K562 (cell line): ENCODE measurements around the gene ZNF165. TPM values are rescaled to one million over a fixed set of nuclear protein-coding genes. Genes with fewer than 3 reads are reported as not detected.
A peak's percentile ranks its signal among the peaks of the same experiment; 100 is the strongest.

Experiments used
- CHD2 ChIP-seq: IDR thresholded peaks from 2 replicates; pipeline ENCODE4 v1.6.1; 2011; ENCODE audit warnings: low read depth, low read length
- CXXC5 ChIP-seq: fragments of 250-450 bp; sonication (Bioruptor Pico); IDR thresholded peaks from 2 replicates; pipeline ENCODE4 v1.8.0; 2022; ENCODE audit warnings: inconsistent platforms, mild to moderate bottlenecking, moderate library complexity
- ETV1 ChIP-seq: fragments of 450-650 bp; conservative IDR thresholded peaks from 2 replicates; pipeline ENCODE4 v1.6.1; 2016; ENCODE audit warnings: missing genetic modification characterization, control low read depth, low read depth, missing compliant biosample characterization
- MECOM ChIP-seq: fragments of 250-450 bp; sonication (Bioruptor Pico); IDR thresholded peaks from 2 replicates; pipeline ENCODE4 v1.8.0; 2022; ENCODE audit warnings: inconsistent platforms
- MEIS2 ChIP-seq: fragments of 450-650 bp; IDR thresholded peaks from 2 replicates; pipeline ENCODE4 v1.6.1; 2014; ENCODE audit warnings: mild to moderate bottlenecking; ENCODE audit not compliant: partially characterized antibody
- MYBL2 ChIP-seq, 2 experiments: fragments of 450-650 bp in 1 of 2; sonication (generic) in 1 of 2; formaldehyde crosslinking in 1 of 2; IDR thresholded peaks; 2 replicates each; pipeline versions ENCODE4 v1.6.1 to v1.8.1; 2017 to 2022; ENCODE audit warnings: borderline replicate concordance in 1 of 2, inconsistent platforms in 1 of 2, low read depth in 1 of 2, mild to moderate bottlenecking in 1 of 2, missing genetic modification reagents in 1 of 2, moderate library complexity in 1 of 2
- MYNN ChIP-seq, 2 experiments: sonication (generic); formaldehyde crosslinking in 1 of 2; IDR thresholded peaks; 2 replicates each; pipeline versions ENCODE4 v1.5.0 to v1.6.1; 2016 to 2020; ENCODE audit warnings: antibody characterized with exemption in 1 of 2, missing genetic modification reagents in 1 of 2
- NFE2 ChIP-seq: IDR thresholded peaks from 2 replicates; pipeline ENCODE4 v1.6.1; 2014; ENCODE audit warnings: antibody characterized with exemption, low read depth
- POLR3A ChIP-seq: IDR thresholded peaks from 2 replicates; pipeline ENCODE4 v1.6.1; 2011; ENCODE audit warnings: borderline replicate concordance, mild to moderate bottlenecking, moderate library complexity; ENCODE audit not compliant: insufficient read length, insufficient read depth; ENCODE audit errors: extremely low read depth
- POU5F1 ChIP-seq: fragments of 150-350 bp; IDR thresholded peaks from 2 replicates; pipeline ENCODE4 v1.6.1; 2014; ENCODE audit warnings: borderline replicate concordance, low read length, low read depth, mild to moderate bottlenecking; ENCODE audit not compliant: partially characterized antibody
- PTTG1 ChIP-seq: fragments of 450-650 bp; IDR thresholded peaks from 2 replicates; pipeline ENCODE4 v1.6.1; 2016; ENCODE audit warnings: low read depth, mild to moderate bottlenecking, missing genetic modification characterization, missing compliant biosample characterization
- SAFB2 ChIP-seq: fragments of 200-400 bp; formaldehyde crosslinking; IDR thresholded peaks from 2 replicates; pipeline ENCODE4 v1.6.1; 2018; ENCODE audit warnings: borderline replicate concordance, low read length, low read depth, moderate library complexity; ENCODE audit not compliant: severe bottlenecking
- SIN3B ChIP-seq: fragments of 450-650 bp; IDR thresholded peaks from 2 replicates; pipeline ENCODE4 v1.6.1; 2017; ENCODE audit warnings: low read depth, mild to moderate bottlenecking, moderate library complexity
- STAG1 ChIP-seq: sonication (generic); formaldehyde crosslinking; IDR thresholded peaks from 2 replicates; pipeline ENCODE4 v1.5.0; 2020; ENCODE audit warnings: missing genetic modification reagents, borderline replicate concordance
- TGIF2 ChIP-seq: sonication (generic); formaldehyde crosslinking; IDR thresholded peaks from 2 replicates; pipeline ENCODE4 v1.8.1; 2022; ENCODE audit warnings: mild to moderate bottlenecking, missing genetic modification reagents, moderate library complexity
- XRCC3 ChIP-seq: fragments of 450-650 bp; IDR thresholded peaks from 2 replicates; pipeline ENCODE4 v1.6.1; 2017; ENCODE audit warnings: mild to moderate bottlenecking, moderate library complexity
- ZNF12 ChIP-seq: sonication (generic); formaldehyde crosslinking; IDR thresholded peaks from 2 replicates; pipeline ENCODE4 v1.4.0; 2020; ENCODE audit warnings: mild to moderate bottlenecking, missing genetic modification reagents
- ZNF263 ChIP-seq: sonication (generic); formaldehyde crosslinking; IDR thresholded peaks from 2 replicates; pipeline ENCODE4 v1.8.0; 2022; ENCODE audit warnings: mild to moderate bottlenecking, missing genetic modification reagents, borderline replicate concordance
- ZNF3 ChIP-seq: fragments of 250-450 bp; sonication (Bioruptor Pico); IDR thresholded peaks from 2 replicates; pipeline ENCODE4 v1.5.0; 2021; ENCODE audit warnings: mild to moderate bottlenecking, moderate library complexity
- ZNF431 ChIP-seq: sonication (generic); formaldehyde crosslinking; IDR thresholded peaks from 2 replicates; pipeline ENCODE4 v1.8.0; 2022; ENCODE audit warnings: mild to moderate bottlenecking, missing genetic modification reagents
- ZNF766 ChIP-seq: fragments of 200-800 bp; sonication (Bioruptor generic); conservative IDR thresholded peaks from 2 replicates; pipeline ENCODE4 v1.6.1; 2016; ENCODE audit warnings: missing genetic modification characterization, missing compliant biosample characterization
- polyA plus RNA-seq, 8 experiments: library from polyadenylated mRNA; depleted of rRNA in 4 of 8; stranded (reverse) in 5 of 8; unstranded in 3 of 8; fragments of >200 nt; fragmentation: Nextera tagmentation in 2 of 8; fragmentation: Illumina TruSeq in 1 of 8; extraction: Ambion mirVana in 2 of 8; extraction: Trizol in 1 of 8; gene quantifications; 2 replicates each; pipeline versions ENCODE4 v1.2.1 to v1.2.3, GENCODE V29; 2011 to 2014; ENCODE audit warnings: inconsistent platforms in 1 of 8, missing spikeins in 1 of 8
- total RNA-seq, 7 experiments: library from RNA; depleted of rRNA in 6 of 7; stranded (reverse); fragments of >200 nt in 6 of 7; fragmentation: Illumina TruSeq in 2 of 7; extraction: Trizol in 2 of 7; gene quantifications; 2 replicates each; pipeline versions ENCODE4 v1.2.1 to v1.2.3, GENCODE V29; 2011 to 2021; ENCODE audit warnings: low replicate concordance in 1 of 7
- TF ChIP-seq, protein P1 (sequence below): fragments of 450-650 bp; conservative IDR thresholded peaks from 2 replicates; pipeline ENCODE4 v1.6.1; 2016; ENCODE audit warnings: missing genetic modification characterization, low read depth, mild to moderate bottlenecking, control low read depth, missing compliant biosample characterization
- TF ChIP-seq, protein P2 (sequence below): fragments of 450-650 bp; formaldehyde crosslinking; IDR thresholded peaks from 2 replicates; pipeline ENCODE4 v1.4.0; 2022; ENCODE audit warnings: missing genetic modification characterization
- TF ChIP-seq, protein P3 (sequence below): sonication (generic); formaldehyde crosslinking; IDR thresholded peaks from 2 replicates; pipeline ENCODE4 v1.8.0; 2022; ENCODE audit warnings: missing genetic modification reagents, mild to moderate bottlenecking, borderline replicate concordance

The ZNF165 gene
- total and polyA plus RNA-seq, 9 of the 15 experiments (the other 6 are each of a cell fraction or from before 2014, with no cell fraction given): 0.82 to 3.6 (median 1.2) TPM

DNA sequence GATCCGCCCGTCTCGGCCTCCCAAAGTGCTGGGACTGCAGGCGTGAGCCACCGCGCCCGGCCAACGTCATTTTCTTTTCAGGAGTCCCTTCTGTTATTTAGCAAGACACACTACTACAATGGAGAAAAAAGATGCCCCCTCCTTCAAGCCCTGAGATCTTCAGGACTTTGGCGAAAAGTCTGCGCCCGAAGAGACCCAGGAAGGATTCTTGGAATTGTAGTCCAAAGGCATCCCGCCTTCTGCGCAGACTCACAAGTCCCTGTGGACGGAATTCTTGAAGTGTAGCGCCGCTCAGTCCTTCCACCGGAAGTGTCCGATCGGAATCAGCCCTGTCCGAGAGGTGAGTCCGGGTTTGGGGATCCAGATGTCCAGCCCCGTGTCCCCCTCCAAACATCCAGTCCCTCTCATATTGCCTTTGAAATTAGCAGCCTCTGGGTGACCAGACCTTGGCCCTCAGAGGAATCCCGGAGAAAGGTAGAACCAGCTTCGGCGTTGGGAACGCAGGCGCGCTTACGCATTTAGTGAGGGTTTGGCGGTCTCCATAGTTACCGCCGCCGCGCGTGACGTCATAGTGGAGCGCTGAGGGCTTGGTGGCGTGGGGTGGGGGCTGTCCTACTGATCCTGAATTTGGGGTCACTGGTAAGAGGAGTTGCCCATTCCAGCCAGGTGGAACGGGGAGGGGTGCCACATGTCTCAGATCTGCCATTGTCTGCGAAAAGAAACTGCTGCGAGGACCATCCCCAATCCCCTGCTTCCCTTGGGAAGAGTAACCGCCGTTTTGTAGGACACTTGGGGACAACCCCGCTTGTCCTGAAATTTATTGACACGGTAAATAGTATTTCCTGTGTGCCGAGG lies 490 bp downstream of the ZNF165 start (continued):
- TF ChIP-seq XRCC3 (no peak), MYNN (IDR thresholded peaks at IDR 0.05) (no peak), MYNN (CRISPR knock-in tag; IDR thresholded peaks at IDR 0.05) (no peak), ZNF12 (CRISPR knock-in tag) (no peak), ZNF766 (0 out of 2 replicates have a peak, but pooled peaks have one; percentile 43), TGIF2 (CRISPR knock-in tag) (no peak; the same call in 1 of the 2 replicates), MEIS2 (peak; percentile 11), ZNF431 (CRISPR knock-in tag) (no peak; the same call in 1 of the 2 replicates), MECOM (CRISPR knock-in tag) (no peak), CXXC5 (peak; percentile 96), ZNF263 (peak; percentile 54), NFE2 (no peak; the same call in 1 of the 2 replicates), CHD2 (peak; percentile 48; the same call in 1 of the 2 replicates), POU5F1 (no peak), POLR3A (no peak), ETV1 (tag) (peak; percentile 100), MYBL2 (IDR thresholded peaks at IDR 0.05; ENCODE audit: low read depth) (0 out of 2 replicates have a peak, but pooled peaks have one; percentile 46), MYBL2 (CRISPR knock-in tag; IDR thresholded peaks at IDR 0.05; ENCODE audit: borderline replicate concordance) (no peak), SIN3B (peak; percentile 99), STAG1 (no peak; the same call in 1 of the 2 replicates), ZNF3 (no peak), SAFB2 (no peak), PTTG1 (tag) (no peak; the same call in 1 of the 2 replicates)
- TF ChIP-seq, protein P1, sequence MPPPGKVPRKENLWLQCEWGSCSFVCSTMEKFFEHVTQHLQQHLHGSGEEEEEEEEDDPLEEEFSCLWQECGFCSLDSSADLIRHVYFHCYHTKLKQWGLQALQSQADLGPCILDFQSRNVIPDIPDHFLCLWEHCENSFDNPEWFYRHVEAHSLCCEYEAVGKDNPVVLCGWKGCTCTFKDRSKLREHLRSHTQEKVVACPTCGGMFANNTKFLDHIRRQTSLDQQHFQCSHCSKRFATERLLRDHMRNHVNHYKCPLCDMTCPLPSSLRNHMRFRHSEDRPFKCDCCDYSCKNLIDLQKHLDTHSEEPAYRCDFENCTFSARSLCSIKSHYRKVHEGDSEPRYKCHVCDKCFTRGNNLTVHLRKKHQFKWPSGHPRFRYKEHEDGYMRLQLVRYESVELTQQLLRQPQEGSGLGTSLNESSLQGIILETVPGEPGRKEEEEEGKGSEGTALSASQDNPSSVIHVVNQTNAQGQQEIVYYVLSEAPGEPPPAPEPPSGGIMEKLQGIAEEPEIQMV: no peak
- TF ChIP-seq, protein P2, sequence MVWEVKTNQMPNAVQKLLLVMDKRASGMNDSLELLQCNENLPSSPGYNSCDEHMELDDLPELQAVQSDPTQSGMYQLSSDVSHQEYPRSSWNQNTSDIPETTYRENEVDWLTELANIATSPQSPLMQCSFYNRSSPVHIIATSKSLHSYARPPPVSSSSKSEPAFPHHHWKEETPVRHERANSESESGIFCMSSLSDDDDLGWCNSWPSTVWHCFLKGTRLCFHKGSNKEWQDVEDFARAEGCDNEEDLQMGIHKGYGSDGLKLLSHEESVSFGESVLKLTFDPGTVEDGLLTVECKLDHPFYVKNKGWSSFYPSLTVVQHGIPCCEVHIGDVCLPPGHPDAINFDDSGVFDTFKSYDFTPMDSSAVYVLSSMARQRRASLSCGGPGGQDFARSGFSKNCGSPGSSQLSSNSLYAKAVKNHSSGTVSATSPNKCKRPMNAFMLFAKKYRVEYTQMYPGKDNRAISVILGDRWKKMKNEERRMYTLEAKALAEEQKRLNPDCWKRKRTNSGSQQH (CRISPR knock-in tag): no peak
- TF ChIP-seq, protein P3, sequence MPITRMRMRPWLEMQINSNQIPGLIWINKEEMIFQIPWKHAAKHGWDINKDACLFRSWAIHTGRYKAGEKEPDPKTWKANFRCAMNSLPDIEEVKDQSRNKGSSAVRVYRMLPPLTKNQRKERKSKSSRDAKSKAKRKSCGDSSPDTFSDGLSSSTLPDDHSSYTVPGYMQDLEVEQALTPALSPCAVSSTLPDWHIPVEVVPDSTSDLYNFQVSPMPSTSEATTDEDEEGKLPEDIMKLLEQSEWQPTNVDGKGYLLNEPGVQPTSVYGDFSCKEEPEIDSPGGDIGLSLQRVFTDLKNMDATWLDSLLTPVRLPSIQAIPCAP (CRISPR knock-in tag): no peak
